ENCODE data around the gene KCNK3.

DNA sequence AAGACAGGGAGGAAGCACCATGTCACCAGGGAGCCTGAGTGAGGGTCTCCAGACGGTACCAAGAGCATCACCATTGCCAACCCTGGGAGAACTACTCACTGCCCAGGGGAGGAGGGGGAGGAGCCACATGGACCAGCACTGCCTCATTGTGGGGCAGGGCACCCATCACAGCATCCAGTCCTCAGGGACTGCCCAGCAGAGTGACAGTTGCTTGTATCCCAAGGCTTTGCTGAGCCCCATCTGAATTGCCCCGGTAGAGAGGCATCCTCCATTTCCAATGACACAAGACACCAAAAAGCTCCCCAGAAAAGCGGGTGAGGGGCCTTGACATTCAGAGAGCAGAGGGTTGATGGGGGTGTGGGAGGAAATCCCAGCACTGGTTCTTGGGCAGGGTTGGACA, 44.5 kb upstream of the KCNK3 start:
- TF ChIP-seq, protein P1, sequence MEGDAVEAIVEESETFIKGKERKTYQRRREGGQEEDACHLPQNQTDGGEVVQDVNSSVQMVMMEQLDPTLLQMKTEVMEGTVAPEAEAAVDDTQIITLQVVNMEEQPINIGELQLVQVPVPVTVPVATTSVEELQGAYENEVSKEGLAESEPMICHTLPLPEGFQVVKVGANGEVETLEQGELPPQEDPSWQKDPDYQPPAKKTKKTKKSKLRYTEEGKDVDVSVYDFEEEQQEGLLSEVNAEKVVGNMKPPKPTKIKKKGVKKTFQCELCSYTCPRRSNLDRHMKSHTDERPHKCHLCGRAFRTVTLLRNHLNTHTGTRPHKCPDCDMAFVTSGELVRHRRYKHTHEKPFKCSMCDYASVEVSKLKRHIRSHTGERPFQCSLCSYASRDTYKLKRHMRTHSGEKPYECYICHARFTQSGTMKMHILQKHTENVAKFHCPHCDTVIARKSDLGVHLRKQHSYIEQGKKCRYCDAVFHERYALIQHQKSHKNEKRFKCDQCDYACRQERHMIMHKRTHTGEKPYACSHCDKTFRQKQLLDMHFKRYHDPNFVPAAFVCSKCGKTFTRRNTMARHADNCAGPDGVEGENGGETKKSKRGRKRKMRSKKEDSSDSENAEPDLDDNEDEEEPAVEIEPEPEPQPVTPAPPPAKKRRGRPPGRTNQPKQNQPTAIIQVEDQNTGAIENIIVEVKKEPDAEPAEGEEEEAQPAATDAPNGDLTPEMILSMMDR (IDR thresholded peaks at IDR 0.05 in 8 of 11, conservative IDR thresholded peaks at IDR 0.05 in 3 of 11): no peak
- no peak for TF ChIP-seq POLR2A (IDR thresholded peaks at IDR 0.05)

All from spleen (tissue), 7 donors.